PC-3 (cell line): Measurements from ENCODE around the gene DPF3.

Source experiments
- EZH2 ChIP-seq: fragments of 300-600 bp; sonication (generic); IDR thresholded peaks from one replicate; pipeline ENCODE4 v1.6.1; 2017; ENCODE audit warnings: antibody characterized with exemption, mild to moderate bottlenecking, low read length; ENCODE audit not compliant: unreplicated experiment
- EZH2phosphoT487 ChIP-seq: fragments of 300-600 bp; sonication (generic); IDR thresholded peaks from 2 replicates; pipeline ENCODE4 v1.6.1; 2018; ENCODE audit warnings: mild to moderate bottlenecking, antibody characterized with exemption, low read length, borderline replicate concordance
- TF ChIP-seq, protein P1 (sequence below): fragments of 300-600 bp; sonication (generic); conservative IDR thresholded peaks from 2 replicates; pipeline ENCODE4 v1.5.1; 2017; ENCODE audit warnings: antibody characterized with exemption, low read depth, mild to moderate bottlenecking, low read length

DNA sequence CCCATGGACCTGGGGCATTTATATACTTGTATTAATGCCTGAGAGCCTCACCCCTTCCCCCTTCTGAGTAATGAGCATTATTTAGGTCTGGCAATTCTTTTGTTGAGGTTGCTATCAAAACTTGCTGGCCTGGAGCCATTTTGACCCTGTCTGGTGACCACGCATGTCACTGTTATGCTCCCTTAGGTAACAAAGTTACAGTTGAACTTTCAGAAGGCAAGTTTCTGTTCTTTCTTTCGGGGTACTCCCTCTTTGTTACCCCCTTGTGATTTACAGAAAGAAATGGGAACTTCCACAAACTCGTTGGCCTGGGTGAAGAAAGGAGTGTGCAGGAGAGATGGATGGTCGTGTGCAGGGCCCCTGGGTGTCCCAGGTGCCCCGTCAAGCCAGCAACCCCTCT is 305.4 kb downstream of the DPF3 start:
- TF ChIP-seq EZH2 (no peak), EZH2phosphoT487 (no peak)
- TF ChIP-seq, protein P1, sequence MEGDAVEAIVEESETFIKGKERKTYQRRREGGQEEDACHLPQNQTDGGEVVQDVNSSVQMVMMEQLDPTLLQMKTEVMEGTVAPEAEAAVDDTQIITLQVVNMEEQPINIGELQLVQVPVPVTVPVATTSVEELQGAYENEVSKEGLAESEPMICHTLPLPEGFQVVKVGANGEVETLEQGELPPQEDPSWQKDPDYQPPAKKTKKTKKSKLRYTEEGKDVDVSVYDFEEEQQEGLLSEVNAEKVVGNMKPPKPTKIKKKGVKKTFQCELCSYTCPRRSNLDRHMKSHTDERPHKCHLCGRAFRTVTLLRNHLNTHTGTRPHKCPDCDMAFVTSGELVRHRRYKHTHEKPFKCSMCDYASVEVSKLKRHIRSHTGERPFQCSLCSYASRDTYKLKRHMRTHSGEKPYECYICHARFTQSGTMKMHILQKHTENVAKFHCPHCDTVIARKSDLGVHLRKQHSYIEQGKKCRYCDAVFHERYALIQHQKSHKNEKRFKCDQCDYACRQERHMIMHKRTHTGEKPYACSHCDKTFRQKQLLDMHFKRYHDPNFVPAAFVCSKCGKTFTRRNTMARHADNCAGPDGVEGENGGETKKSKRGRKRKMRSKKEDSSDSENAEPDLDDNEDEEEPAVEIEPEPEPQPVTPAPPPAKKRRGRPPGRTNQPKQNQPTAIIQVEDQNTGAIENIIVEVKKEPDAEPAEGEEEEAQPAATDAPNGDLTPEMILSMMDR: no peak
